AG09309 (cell line): ENCODE results near the gene PKIG.

Experiments used
- DNase-seq: peaks from one replicate; pipeline ENCODE4 v3.0.0-alpha.2; 2010; ENCODE audit warnings: low read depth
- H3K4me3 ChIP-seq: 2 replicates; pipeline ENCODE4 v1.5.1; 2011; ENCODE audit warnings: mild to moderate bottlenecking, low read depth, low read length, moderate library complexity; ENCODE audit not compliant: control insufficient read depth
- CTCF ChIP-seq: IDR thresholded peaks from 2 replicates; pipeline ENCODE4 v1.5.1; 2011; ENCODE audit warnings: mild to moderate bottlenecking, low read depth, low read length, inconsistent platforms; ENCODE audit not compliant: insufficient read depth, control insufficient read depth; ENCODE audit errors: missing control alignments

The PKIG gene

DNA sequence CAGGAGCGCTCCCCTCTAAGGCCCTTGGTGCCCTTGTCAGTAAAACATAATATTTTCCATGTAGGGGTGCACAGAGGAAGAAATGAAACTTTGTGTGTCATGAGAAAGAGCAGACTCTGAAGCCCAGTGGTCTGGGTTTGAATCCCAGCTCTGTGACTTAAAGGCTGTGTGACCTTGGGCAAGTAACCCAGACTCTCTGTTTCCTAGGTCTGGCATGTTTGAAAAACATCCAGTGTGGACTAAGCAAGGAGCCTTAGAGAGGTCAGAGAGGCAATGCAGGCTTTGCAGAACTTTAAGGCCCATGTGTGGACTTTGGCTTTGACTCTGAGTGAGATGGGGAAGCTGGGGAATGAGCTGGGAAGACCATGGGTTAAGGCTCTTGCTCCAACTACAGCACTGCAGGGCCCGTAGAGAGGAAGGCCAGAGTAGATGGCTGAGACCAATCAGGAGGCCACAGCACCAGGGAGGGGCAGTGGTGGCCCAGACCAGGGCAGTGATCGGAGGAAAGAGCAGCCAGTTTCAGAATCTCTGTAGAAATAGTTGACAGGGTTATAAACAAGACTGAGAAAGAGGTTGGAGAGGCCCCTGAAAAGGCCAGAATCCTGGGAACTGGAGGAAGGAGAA is 50.9 kb downstream of the PKIG start:
- TF ChIP-seq CTCF, result no peak
- DNase-seq, result no peak

DNA sequence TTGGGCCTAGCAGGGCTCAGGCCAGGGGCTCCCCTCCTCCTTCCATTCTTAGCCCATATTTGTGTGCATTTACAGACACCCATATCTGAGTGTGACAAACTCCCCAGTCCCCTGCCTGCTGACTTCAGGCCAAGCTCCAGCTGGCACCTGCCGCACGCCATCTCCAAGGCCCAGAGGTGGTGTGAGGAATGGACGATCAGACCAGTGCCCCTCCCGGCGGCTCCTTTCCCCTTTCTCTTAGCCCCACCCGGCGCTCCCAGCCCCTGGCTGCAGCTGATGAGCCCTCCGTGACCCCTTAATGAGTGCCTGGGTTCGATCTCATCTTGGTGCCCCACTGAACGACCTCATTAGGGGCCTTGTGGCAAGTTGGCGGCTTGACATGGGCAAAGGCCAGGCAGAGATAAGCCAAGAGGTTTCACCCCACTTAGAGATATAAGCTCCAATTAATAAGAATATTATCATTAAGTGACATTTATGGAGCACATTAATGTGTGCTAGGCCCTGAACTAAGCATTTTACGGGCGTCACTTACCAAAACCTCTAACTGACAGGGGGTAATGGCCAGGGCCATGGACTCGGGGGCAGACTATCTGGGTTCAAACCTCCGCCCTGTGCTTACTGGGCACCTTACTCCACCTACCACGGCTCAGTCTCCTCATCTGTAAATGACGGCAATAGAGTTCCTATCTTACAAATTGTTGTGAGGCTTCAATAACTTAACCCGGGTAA is 51.7 kb downstream of the PKIG start:
- TF ChIP-seq CTCF, result no peak
- no peak for DNase-seq
- H3K4me3 ChIP-seq, result no peak overlapping the region

More for the DNA sequence above, 50.9 kb downstream of the PKIG start:
- H3K4me3 ChIP-seq, result no peak overlapping the region

- TF ChIP-seq CTCF, result no peak
- DNase-seq, result no peak
Measured at GRCh38 chr20:44635877-44636276, 53.5 kb downstream of the PKIG start.

DNA sequence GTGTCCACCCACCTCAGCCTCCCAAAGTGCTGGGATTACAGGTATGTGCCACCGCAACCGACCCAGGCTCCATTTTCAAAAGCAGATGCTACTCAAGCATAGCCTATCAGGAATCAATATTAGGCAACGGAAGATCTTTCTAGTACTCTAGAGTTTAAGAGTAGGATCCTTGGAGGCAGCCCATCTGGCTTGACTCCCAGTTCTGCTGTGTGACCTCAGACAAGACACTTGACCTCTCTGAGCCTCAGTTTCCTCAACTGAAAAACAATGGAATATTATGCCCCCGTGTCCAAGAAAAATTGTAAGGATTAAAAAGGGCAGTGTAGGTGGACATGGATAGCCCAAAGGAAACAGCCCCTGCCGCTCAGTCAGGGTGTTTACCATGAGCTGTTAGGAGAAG is 54.7 kb downstream of the PKIG start:
- TF ChIP-seq CTCF, result no peak
- H3K4me3 ChIP-seq, result no peak overlapping the region
- no peak for DNase-seq

More at GRCh38 chr20:44635877-44636276, 53.5 kb downstream of the PKIG start:
- H3K4me3 ChIP-seq, result no peak overlapping the region

GRCh38 chr20:44637522-44638372 is 55.4 kb downstream of the PKIG start:
- DNase-seq, result no peak
- TF ChIP-seq CTCF, result no peak
- H3K4me3 ChIP-seq, result no peak overlapping the region

DNA sequence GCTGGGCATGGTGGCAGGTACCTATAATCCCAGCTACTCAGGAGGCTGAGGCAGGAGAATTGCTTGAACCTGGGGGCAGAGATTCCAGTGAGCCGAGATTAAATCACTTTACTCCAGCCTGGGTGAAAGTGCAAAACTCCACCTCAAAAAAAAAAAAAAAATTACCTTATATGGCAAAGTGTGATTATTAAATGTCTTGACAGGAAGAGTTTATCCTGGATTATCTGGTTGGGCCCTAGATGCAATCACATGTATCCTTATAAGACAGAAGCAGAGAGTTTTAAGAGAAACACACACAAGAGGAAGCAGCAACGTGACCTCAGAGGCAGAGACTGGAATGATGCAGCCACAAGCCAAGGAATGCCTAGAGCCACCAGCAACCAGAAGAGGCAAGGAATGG is 58.1 kb downstream of the PKIG start:
- no peak for DNase-seq
- H3K4me3 ChIP-seq, result no peak overlapping the region
- TF ChIP-seq CTCF, result no peak
